Measurements from ENCODE around the gene IPCEF1.

Gene IPCEF1

DNA sequence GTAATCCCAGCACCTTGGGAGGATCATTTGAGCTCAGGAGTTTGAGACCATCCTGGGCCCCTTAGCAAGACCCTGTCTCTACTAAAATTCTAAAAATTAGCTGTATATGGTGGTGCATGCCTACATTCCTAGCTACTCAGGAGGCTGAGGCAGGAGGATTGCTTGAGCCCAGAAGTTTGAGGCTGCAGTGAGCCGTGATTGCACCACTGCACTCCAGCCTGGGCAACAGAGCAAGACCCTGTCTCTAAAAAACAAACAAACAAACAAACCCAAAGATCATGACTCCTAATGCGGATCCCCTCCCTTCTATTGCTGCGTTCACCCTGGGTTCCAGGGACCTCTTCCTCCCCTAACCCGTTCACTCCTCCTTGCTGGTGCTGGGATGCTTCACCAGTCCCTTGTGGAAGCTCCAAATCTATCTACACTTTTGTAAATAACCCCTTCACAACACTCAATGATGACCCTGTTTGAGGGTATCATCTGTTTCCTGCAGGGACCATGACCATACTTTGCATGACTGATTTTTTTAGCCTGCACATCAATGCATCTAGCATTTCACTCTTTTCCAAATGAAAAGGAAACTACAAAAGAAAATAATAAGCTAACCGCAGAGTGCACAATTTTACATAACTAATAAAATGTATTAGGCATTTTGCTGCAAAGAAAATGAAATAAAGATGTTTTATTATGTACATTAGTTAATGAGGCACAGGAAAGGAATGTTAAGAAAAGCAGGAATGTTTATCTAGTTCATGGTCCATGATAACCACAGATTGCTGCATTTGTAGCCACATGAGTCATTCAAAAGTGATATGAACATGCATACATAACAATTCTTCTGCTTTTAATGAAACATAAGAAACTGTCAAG, 30.5 kb upstream of the IPCEF1 start:
- Histone ChIP-seq H4K20me1 (ENCODE audit: insufficient read depth, low read length, poor library complexity, severe bottlenecking) (no peaks in the 10 kb centered on the region), H2AFZ (ENCODE audit: low read length) (no peak overlapping the region), H3K4me2 (ENCODE audit: low read depth, low read length, poor library complexity, severe bottlenecking) (no peak overlapping the region), H3K9ac (ENCODE audit: low read depth, low read length, poor library complexity, severe bottlenecking) (no peak overlapping the region), H3K9me3 (ENCODE audit: insufficient read depth, low read depth, low read length) (no peaks in the 10 kb centered on the region), H3K4me1 (ENCODE audit: insufficient read depth, low read length, poor library complexity, severe bottlenecking) (no peaks in the 10 kb centered on the region), H3K4me3 (ENCODE audit: low read length, poor library complexity, severe bottlenecking) (no peak overlapping the region), H3K27me3 (ENCODE audit: insufficient read depth, low read length, poor library complexity, severe bottlenecking) (no peaks in the 10 kb centered on the region), H3K36me3 (ENCODE audit: insufficient read depth, low read length) (no peaks in the 10 kb centered on the region), H3F3A (ENCODE audit: low read depth) (no peaks in the 10 kb centered on the region), H3K79me2 (ENCODE audit: insufficient read depth, low read length) (no peaks in the 10 kb centered on the region), H3K9me2 (replicated peaks; ENCODE audit: low read depth, low read length) (no peaks in the 10 kb centered on the region)
- TF ChIP-seq, protein P1, sequence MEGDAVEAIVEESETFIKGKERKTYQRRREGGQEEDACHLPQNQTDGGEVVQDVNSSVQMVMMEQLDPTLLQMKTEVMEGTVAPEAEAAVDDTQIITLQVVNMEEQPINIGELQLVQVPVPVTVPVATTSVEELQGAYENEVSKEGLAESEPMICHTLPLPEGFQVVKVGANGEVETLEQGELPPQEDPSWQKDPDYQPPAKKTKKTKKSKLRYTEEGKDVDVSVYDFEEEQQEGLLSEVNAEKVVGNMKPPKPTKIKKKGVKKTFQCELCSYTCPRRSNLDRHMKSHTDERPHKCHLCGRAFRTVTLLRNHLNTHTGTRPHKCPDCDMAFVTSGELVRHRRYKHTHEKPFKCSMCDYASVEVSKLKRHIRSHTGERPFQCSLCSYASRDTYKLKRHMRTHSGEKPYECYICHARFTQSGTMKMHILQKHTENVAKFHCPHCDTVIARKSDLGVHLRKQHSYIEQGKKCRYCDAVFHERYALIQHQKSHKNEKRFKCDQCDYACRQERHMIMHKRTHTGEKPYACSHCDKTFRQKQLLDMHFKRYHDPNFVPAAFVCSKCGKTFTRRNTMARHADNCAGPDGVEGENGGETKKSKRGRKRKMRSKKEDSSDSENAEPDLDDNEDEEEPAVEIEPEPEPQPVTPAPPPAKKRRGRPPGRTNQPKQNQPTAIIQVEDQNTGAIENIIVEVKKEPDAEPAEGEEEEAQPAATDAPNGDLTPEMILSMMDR (conservative IDR thresholded peaks at IDR 0.05; ENCODE audit: low read length), result no peak

DNA sequence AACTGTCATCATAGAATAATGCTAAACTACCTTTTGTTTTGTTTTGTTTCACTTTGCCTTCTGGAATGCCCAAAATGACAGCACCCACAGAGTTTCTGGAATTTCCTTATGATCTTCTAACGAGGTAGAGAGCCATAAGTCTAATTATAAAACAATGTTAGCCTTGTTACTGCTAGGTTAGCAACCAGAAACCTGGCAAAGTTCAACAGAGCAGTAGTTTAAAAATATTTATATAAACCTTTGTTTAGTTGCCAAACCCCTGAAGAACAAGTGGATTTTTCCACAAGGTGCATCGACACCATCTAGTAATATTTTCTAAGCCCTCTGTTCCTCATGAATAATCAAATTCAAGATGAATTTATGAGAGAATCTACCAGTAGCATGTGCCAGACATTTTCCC, 27.6 kb upstream of the IPCEF1 start:
- no peak overlapping the region for H3K4me2 ChIP-seq (ENCODE audit: low read depth, low read length, poor library complexity, severe bottlenecking)
- no peaks in the 10 kb centered on the region for H3K4me1 ChIP-seq (ENCODE audit: insufficient read depth, low read length, poor library complexity, severe bottlenecking)
- no peak overlapping the region for H3K9ac ChIP-seq (ENCODE audit: low read depth, low read length, poor library complexity, severe bottlenecking)
- H3F3A ChIP-seq (ENCODE audit: low read depth), result no peaks in the 10 kb centered on the region
- H4K20me1 ChIP-seq (ENCODE audit: insufficient read depth, low read length, poor library complexity, severe bottlenecking), result no peaks in the 10 kb centered on the region
- H2AFZ ChIP-seq (ENCODE audit: low read length), result no peak overlapping the region
- no peaks in the 10 kb centered on the region for H3K27me3 ChIP-seq (ENCODE audit: insufficient read depth, low read length, poor library complexity, severe bottlenecking)
- H3K4me3 ChIP-seq (ENCODE audit: low read length, poor library complexity, severe bottlenecking), result no peak overlapping the region
- H3K36me3 ChIP-seq (ENCODE audit: insufficient read depth, low read length), result no peaks in the 10 kb centered on the region
- no peaks in the 10 kb centered on the region for H3K79me2 ChIP-seq (ENCODE audit: insufficient read depth, low read length)
- H3K9me2 ChIP-seq (replicated peaks; ENCODE audit: low read depth, low read length), result no peaks in the 10 kb centered on the region
- no peak for TF ChIP-seq EZH2phosphoT487 (IDR thresholded peaks at IDR 0.05; ENCODE audit: borderline replicate concordance)
- TF ChIP-seq, protein P1 (conservative IDR thresholded peaks at IDR 0.05; ENCODE audit: low read length), result no peak
- H3K9me3 ChIP-seq (ENCODE audit: insufficient read depth, low read depth, low read length), result no peaks in the 10 kb centered on the region

DNA sequence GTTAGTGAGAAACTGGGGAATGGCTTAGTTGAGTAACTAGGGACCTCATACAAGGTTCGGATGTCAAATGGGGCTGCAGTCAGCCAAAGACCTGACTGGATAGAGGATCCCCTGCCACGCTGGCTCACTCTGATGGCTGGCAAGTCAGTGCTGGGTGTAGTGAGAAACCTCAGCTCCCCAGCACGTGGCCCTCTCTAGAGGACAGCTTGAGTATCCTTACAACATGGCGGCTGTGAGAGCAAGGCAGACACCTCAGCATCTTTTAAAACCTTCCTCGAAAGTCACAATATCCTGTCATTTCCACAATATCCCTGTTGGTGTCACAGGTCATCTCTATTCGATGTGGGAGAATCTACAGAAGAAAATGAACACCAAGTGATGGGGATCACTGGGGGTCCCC, 26.7 kb upstream of the IPCEF1 start:
- Histone ChIP-seq H3K4me2 (ENCODE audit: low read depth, low read length, poor library complexity, severe bottlenecking) (no peak overlapping the region), H3K36me3 (ENCODE audit: insufficient read depth, low read length) (no peaks in the 10 kb centered on the region), H3K4me1 (ENCODE audit: insufficient read depth, low read length, poor library complexity, severe bottlenecking) (no peaks in the 10 kb centered on the region), H3K9me2 (replicated peaks; ENCODE audit: low read depth, low read length) (no peaks in the 10 kb centered on the region), H2AFZ (ENCODE audit: low read length) (no peak overlapping the region), H3F3A (ENCODE audit: low read depth) (no peaks in the 10 kb centered on the region), H3K9ac (ENCODE audit: low read depth, low read length, poor library complexity, severe bottlenecking) (no peak overlapping the region), H4K20me1 (ENCODE audit: insufficient read depth, low read length, poor library complexity, severe bottlenecking) (no peaks in the 10 kb centered on the region), H3K9me3 (ENCODE audit: insufficient read depth, low read depth, low read length) (no peaks in the 10 kb centered on the region), H3K4me3 (ENCODE audit: low read length, poor library complexity, severe bottlenecking) (no peak overlapping the region), H3K79me2 (ENCODE audit: insufficient read depth, low read length) (no peaks in the 10 kb centered on the region), H3K27me3 (ENCODE audit: insufficient read depth, low read length, poor library complexity, severe bottlenecking) (no peaks in the 10 kb centered on the region)
- TF ChIP-seq EZH2phosphoT487 (IDR thresholded peaks at IDR 0.05; ENCODE audit: borderline replicate concordance), result no peak
- TF ChIP-seq, protein P1 (conservative IDR thresholded peaks at IDR 0.05; ENCODE audit: low read length), result no peak
